Pancreas (tissue), 10 donors: ENCODE results near the gene ACTR1A. TPM values are rescaled to one million over a fixed set of nuclear protein-coding genes. Genes with fewer than 3 reads are reported as not detected.

Experiments
- ATAC-seq, 4 donors: fragments of 200-7000 bp; cut with Tn5 transposase; one replicate each; pipeline versions ENCODE4 v1.8.0 to v1.9.1; 2020; ENCODE audit warnings: mild to moderate bottlenecking in 4 of 4, moderate library complexity in 4 of 4
- DNase-seq, 6 donors: peaks; one replicate each; pipeline ENCODE4 v3.0.0-alpha.2; 2020
- FAIRE-seq: peaks from 2 replicates; lab custom pipeline; 2012; peaks lifted over from hg19 to GRCh38; lab: Jason Lieb, UNC
- H3K27ac ChIP-seq, 4 donors: fragments of 200-600 bp; sonication (generic); 1 replicate in 3 of 4; 2 replicates in 1 of 4; pipeline versions ENCODE4 v1.5.0 to v1.8.0; 2020
- H3K27me3 ChIP-seq, 4 donors: fragments of 200-600 bp; one replicate each; pipeline ENCODE4 v1.8.0; 2021
- H3K36me3 ChIP-seq, 3 donors: fragments of 200-600 bp; sonication (generic) in 1 of 3; one replicate each; pipeline versions ENCODE4 v1.5.0 to v1.8.0; 2020 to 2021
- H3K4me1 ChIP-seq, 3 donors: fragments of 200-600 bp; one replicate each; pipeline ENCODE4 v1.8.0; 2021
- H3K4me3 ChIP-seq, 4 donors: fragments of 200-600 bp; sonication (generic) in 2 of 4; one replicate each; pipeline versions ENCODE4 v1.5.0 to v1.8.0; 2020 to 2021
- H3K9me3 ChIP-seq, 4 donors: fragments of 200-600 bp; one replicate each; pipeline ENCODE4 v1.8.0; 2021
- CTCF ChIP-seq, 4 donors: fragments of 200-600 bp; sonication (generic) in 3 of 4; IDR thresholded peaks; one replicate each; pipeline versions ENCODE4 v1.5.0 to v1.8.0; 2021; ENCODE audit warnings: antibody characterized with exemption in 4 of 4
- WGBS, 2 donors: extraction: QIAGEN DNeasy Blood & Tissue Kit; methylation state at CpG; one replicate each; pipeline ENCODE4 v1.1.7; 2013; 5-methylcytosine and 5-hydroxymethylcytosine counted together
- intact Hi-C, 3 donors: fragments of 100-400 bp; cut with DNase I; formaldehyde crosslinking; loops; one replicate each; pipeline versions ENCODE4 v1.11.1 to v1.14.2; 2022
- polyA plus RNA-seq, 2 donors: library from polyadenylated mRNA; stranded (reverse); fragments of 200-250 nt; gene quantifications; one replicate each; pipeline ENCODE4 v1.2.3, GENCODE V29; 2013
- total RNA-seq, 6 donors: library from RNA; stranded (reverse); fragmentation: NEBNext Ultra II Directional in 4 of 6; extraction: Animal tissue kit (Norgen Biotek cat#: 25700) in 4 of 6; gene quantifications; one replicate each; pipeline versions ENCODE4 v1.2.1 to v1.2.4, GENCODE V29; 2021 to 2023
- donor health status: healthy with polysubstance abuse.
- donor health status: DM: no; HTN: no; CAD: no; lungs with moderate emphysema.
- donor health status: DM: no; HTN: no; CAD: no.
- donor health status: control.
- donor health status: control.
- donor health status: Bipolar disorder and iron deficiency.
- donor health status: DM: yes; HTN: yes; CAD: no.
- donor health status: DM: no; HTN: no; CAD: no.
- donor health status: DM: no; HTN: no; CAD: no.
- donor health status: DM: yes; HTN: yes; CAD: no.

ACTR1A gene
- total and polyA plus RNA-seq, 8 donors = 22.4 to 40.9 (median 31.9) TPM

GRCh38 chr10:102545997-102546396 lies 43.5 kb upstream of the ACTR1A start:
- FAIRE-seq = no peak
- H3K27ac ChIP-seq = no peak overlapping the region
- H3K4me3 ChIP-seq = no peak overlapping the region
- no peak for ATAC-seq
- H3K27me3 ChIP-seq = no peaks in the 10 kb centered on the region
- no peaks in the 10 kb centered on the region for H3K36me3 ChIP-seq
- intact Hi-C loops = no loop called here
- no peak for TF ChIP-seq CTCF (IDR thresholded peaks at IDR 0.05)
- no peaks in the 10 kb centered on the region for H3K9me3 ChIP-seq
- H3K4me1 ChIP-seq = no peaks in the 10 kb centered on the region
- peak in 1 of 6 donors; percentile 19 for DNase-seq
- 70 to 83% methylated on average over 2 of the region's 2 CpGs for WGBS, 2 donors

DNA sequence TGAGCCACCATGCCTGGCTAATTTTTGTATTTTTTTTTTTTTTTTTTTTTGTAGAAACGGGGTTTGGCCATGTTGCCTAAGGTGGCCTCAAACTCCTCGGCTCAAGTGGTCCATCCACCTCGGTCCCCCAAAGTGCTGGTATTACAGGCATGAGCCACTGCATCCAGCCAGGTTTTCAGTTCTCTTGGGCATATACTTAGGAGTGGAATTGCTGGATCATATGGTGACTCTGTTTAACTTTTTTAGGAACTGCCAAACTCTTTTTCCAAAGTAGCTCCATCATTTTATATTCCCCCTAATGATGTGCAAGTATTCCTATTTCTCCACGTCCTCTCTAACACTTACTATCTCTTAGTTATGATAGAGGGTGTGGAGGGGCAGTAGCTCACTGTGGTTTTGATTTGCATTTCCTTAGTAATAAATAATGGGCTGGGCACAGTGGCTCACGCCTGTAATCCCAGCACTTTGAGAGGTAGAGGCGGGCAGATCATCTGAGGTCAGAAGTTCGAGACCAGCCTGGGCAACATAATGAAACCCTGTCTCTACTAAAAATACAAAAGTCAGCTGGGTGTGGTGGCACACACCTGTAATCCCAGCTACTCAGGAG lies 42.9 kb upstream of the ACTR1A start:
- WGBS, 2 donors = 92 to 94% methylated on average over 7 of the region's 7 CpGs
- Histone ChIP-seq H3K36me3 (no peaks in the 10 kb centered on the region), H3K27me3 (no peaks in the 10 kb centered on the region), H3K4me1 (no peaks in the 10 kb centered on the region), H3K4me3 (no peak overlapping the region), H3K27ac (no peak overlapping the region), H3K9me3 (no peaks in the 10 kb centered on the region)
- ATAC-seq = no peak
- no peak for FAIRE-seq
- intact Hi-C loops = no loop called here
- no peak for TF ChIP-seq CTCF (IDR thresholded peaks at IDR 0.05)
- peak in 1 of 6 donors; percentile 2 for DNase-seq

DNA sequence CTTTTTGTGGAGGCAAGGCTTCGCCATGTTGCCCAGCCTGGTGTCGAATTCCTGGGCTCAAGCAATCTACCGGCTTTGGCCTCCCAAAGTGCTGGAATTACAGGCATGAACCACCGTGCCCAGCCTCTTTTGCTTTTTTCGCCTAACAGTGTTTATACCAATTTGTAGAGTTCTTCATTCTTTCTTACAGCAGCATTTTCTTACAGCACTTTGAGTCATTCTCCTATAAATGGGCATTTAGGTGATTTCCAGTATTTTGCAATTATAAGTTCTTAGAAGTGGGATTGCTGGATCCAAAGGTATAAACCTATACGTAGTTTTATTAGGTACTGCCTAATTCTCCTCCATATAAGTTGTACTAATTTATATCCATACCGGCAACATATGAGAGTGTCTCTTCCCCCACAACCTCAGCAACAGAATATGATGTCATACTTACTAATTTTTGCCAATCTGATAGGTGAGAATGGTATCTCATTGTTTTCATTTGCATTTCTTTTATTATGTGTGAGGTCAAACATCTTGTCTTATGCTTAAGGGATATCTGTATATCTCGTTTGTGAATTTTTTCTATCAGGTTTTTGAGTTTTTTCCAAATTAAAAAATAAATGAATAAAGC lies 40.4 kb upstream of the ACTR1A start:
- no peak for FAIRE-seq
- Histone ChIP-seq H3K27ac (no peak overlapping the region), H3K4me1 (no peaks in the 10 kb centered on the region), H3K9me3 (no peaks in the 10 kb centered on the region), H3K4me3 (no peak overlapping the region), H3K36me3 (no peaks in the 10 kb centered on the region), H3K27me3 (no peaks in the 10 kb centered on the region)
- ATAC-seq = no peak
- no peak for TF ChIP-seq CTCF (IDR thresholded peaks at IDR 0.05)
- intact Hi-C loops = no loop called here
- no peak for DNase-seq
- 78 to 92% methylated on average over 8 of the region's 8 CpGs for WGBS, 2 donors

- ATAC-seq = peak in 2 of 4 donors; percentile 46 to 71
- WGBS, 2 donors = 88 to 96% methylated on average over 1 of the region's 1 CpG
- FAIRE-seq = no peak
- Histone ChIP-seq H3K36me3 (no peaks in the 10 kb centered on the region), H3K4me3 (no peak overlapping the region), H3K27ac (no peak overlapping the region), H3K27me3 (no peaks in the 10 kb centered on the region), H3K4me1 (no peaks in the 10 kb centered on the region), H3K9me3 (no peaks in the 10 kb centered on the region)
- intact Hi-C loops = no loop called here
- peak in 2 of 4 donors; percentile 14 to 17 for TF ChIP-seq CTCF (IDR thresholded peaks at IDR 0.05)
- no peak for DNase-seq
Measured at GRCh38 chr10:102540023-102540422, 37.5 kb upstream of the ACTR1A start.

GRCh38 chr10:102538811-102539210 lies 36.3 kb upstream of the ACTR1A start:
- no peaks in the 10 kb centered on the region for H3K27me3 ChIP-seq
- no peak for ATAC-seq
- H3K4me1 ChIP-seq = no peaks in the 10 kb centered on the region
- H3K4me3 ChIP-seq = no peak overlapping the region
- H3K36me3 ChIP-seq = no peaks in the 10 kb centered on the region
- TF ChIP-seq CTCF (IDR thresholded peaks at IDR 0.05) = no peak
- intact Hi-C loops = no loop called here
- no peak for FAIRE-seq
- WGBS, 2 donors = 73 to 82% methylated on average over 2 of the region's 2 CpGs
- peak in 1 of 6 donors; percentile 8 for DNase-seq
- no peaks in the 10 kb centered on the region for H3K9me3 ChIP-seq
- no peak overlapping the region for H3K27ac ChIP-seq
